Neural cell (in vitro differentiated cells): ENCODE results near the gene LDB2.

Experiments
- CTCF ChIP-seq: fragments of 450-650 bp; IDR thresholded peaks from 2 replicates; pipeline ENCODE4 v1.5.1; 2014; ENCODE audit warnings: antibody characterized with exemption, mild to moderate bottlenecking, moderate library complexity; ENCODE audit not compliant: poor library complexity, severe bottlenecking
- POLR2AphosphoS5 ChIP-seq: IDR thresholded peaks from 2 replicates; pipeline ENCODE4 v1.6.1; 2012
- RAD21 ChIP-seq: fragments of 450-650 bp; conservative IDR thresholded peaks from 2 replicates; pipeline ENCODE4 v1.6.1; 2014; ENCODE audit warnings: antibody characterized with exemption, mild to moderate bottlenecking, moderate library complexity
- SMC3 ChIP-seq: fragments of 450-650 bp; conservative IDR thresholded peaks from 2 replicates; pipeline ENCODE4 v1.6.1; 2014; ENCODE audit warnings: antibody characterized with exemption, mild to moderate bottlenecking, moderate library complexity; ENCODE audit not compliant: poor library complexity

- TF ChIP-seq POLR2AphosphoS5 (no peak), CTCF (no peak), SMC3 (no peak), RAD21 (no peak)
Observed at GRCh38 chr4:16677001-16677944, 221.2 kb downstream of the LDB2 start.
